IMR-90 (cell line): ENCODE results near the gene CDK5.

Experiments used
- CTCF ChIP-seq: conservative IDR thresholded peaks from 2 replicates; pipeline ENCODE4 v1.5.1; 2012; ENCODE audit warnings: mild to moderate bottlenecking, low read depth, low read length, improper control_type of control experiment
- ELK1 ChIP-seq: fragments of 150-350 bp; IDR thresholded peaks from 2 replicates; pipeline ENCODE4 v1.6.1; 2016; ENCODE audit warnings: low read depth, mild to moderate bottlenecking, low read length, moderate library complexity, borderline replicate concordance

- TF ChIP-seq CTCF: no peak
- no peak for TF ChIP-seq ELK1
These were observed 46.9 kb upstream of the CDK5 start for GRCh38 chr7:151104411-151105235.
